Neutrophil (primary cell): ENCODE results near the gene AKNA.

ENCODE experiments used
- H3K27ac ChIP-seq: fragments of 200-600 bp; sonication (generic); 2 replicates; pipeline ENCODE4 v1.5.1; 2016; ENCODE audit warnings: mild to moderate bottlenecking, moderate library complexity
- H3K27me3 ChIP-seq: fragments of 200-600 bp; sonication (generic); 2 replicates; pipeline ENCODE4 v1.6.0; 2016; ENCODE audit warnings: mild to moderate bottlenecking
- H3K36me3 ChIP-seq: fragments of 200-600 bp; sonication (generic); 2 replicates; pipeline ENCODE4 v1.5.1; 2017
- H3K4me1 ChIP-seq, 2 experiments: fragments of 200-600 bp in 1 of 2; sonication (generic) in 1 of 2; 1 replicate in 1 of 2; 2 replicates in 1 of 2; pipeline versions ENCODE4 v1.5.1 to v1.6.1; 2013 to 2016; ENCODE audit warnings: low read depth in 1 of 2, low read length in 1 of 2, mild to moderate bottlenecking in 1 of 2, moderate library complexity in 1 of 2; ENCODE audit not compliant: control insufficient read depth in 1 of 2, insufficient read depth in 1 of 2
- H3K4me3 ChIP-seq, 2 experiments: fragments of 200-600 bp in 1 of 2; sonication (generic) in 1 of 2; 1 replicate in 1 of 2; 2 replicates in 1 of 2; pipeline ENCODE4 v1.5.1; 2013 to 2016; ENCODE audit warnings: low read depth in 1 of 2, low read length in 1 of 2, mild to moderate bottlenecking in 1 of 2, moderate library complexity in 1 of 2
- H3K9me3 ChIP-seq: fragments of 200-600 bp; sonication (generic); 2 replicates; pipeline ENCODE4 v1.5.1; 2016
- CTCF ChIP-seq: fragments of 200-600 bp; sonication (generic); IDR thresholded peaks from 2 replicates; pipeline ENCODE4 v1.5.1; 2016; ENCODE audit warnings: antibody characterized with exemption

Gene AKNA

GRCh38 chr9:114319147-114319546 is 68.6 kb downstream of the AKNA start:
- peaks cover 88% of the 10 kb centered on the region in 2 experiments for H3K4me1 ChIP-seq
- no peaks in the 10 kb centered on the region for H3K27me3 ChIP-seq
- H3K36me3 ChIP-seq: no peaks in the 10 kb centered on the region
- no peak for TF ChIP-seq CTCF
- no peak overlapping the region for H3K4me3 ChIP-seq
- H3K9me3 ChIP-seq: no peaks in the 10 kb centered on the region
- H3K27ac ChIP-seq: peak overlapping the region; percentile 92

GRCh38 chr9:114318416-114318815 is 69.4 kb downstream of the AKNA start:
- peak overlapping the region in 1 of 2 experiments; percentile 42 for H3K4me3 ChIP-seq
- H3K36me3 ChIP-seq: no peaks in the 10 kb centered on the region
- TF ChIP-seq CTCF: no peak
- H3K4me1 ChIP-seq: peaks cover 82 to 84% of the 10 kb centered on the region in 2 experiments
- H3K9me3 ChIP-seq: no peaks in the 10 kb centered on the region
- no peaks in the 10 kb centered on the region for H3K27me3 ChIP-seq
- H3K27ac ChIP-seq: peak overlapping the region; percentile 92

- Histone ChIP-seq H3K27me3 (no peaks in the 10 kb centered on the region), H3K4me1 (peaks cover 82 to 84% of the 10 kb centered on the region in 2 experiments), H3K4me3 (peak overlapping the region; percentile 4 to 42), H3K9me3 (no peaks in the 10 kb centered on the region), H3K27ac (peak overlapping the region; percentile 92), H3K36me3 (no peaks in the 10 kb centered on the region)
- no peak for TF ChIP-seq CTCF
These were observed 70.0 kb downstream of the AKNA start for GRCh38 chr9:114317665-114318357.

- Histone ChIP-seq H3K4me1 (peaks cover 72 to 74% of the 10 kb centered on the region in 2 experiments), H3K9me3 (no peaks in the 10 kb centered on the region), H3K27me3 (no peaks in the 10 kb centered on the region), H3K4me3 (no peak overlapping the region), H3K36me3 (no peaks in the 10 kb centered on the region), H3K27ac (peak overlapping the region; percentile 92)
- no peak for TF ChIP-seq CTCF
These were observed 71.1 kb downstream of the AKNA start for GRCh38 chr9:114316605-114317230.

- TF ChIP-seq CTCF: no peak
- no peaks in the 10 kb centered on the region for H3K27me3 ChIP-seq
- peaks cover 66 to 67% of the 10 kb centered on the region in 2 experiments for H3K4me1 ChIP-seq
- H3K9me3 ChIP-seq: no peaks in the 10 kb centered on the region
- H3K4me3 ChIP-seq: peak overlapping the region in 1 of 2 experiments; percentile 2
- H3K36me3 ChIP-seq: no peaks in the 10 kb centered on the region
- H3K27ac ChIP-seq: peak overlapping the region; percentile 92
These were observed 71.9 kb downstream of the AKNA start for GRCh38 chr9:114315723-114316363.
